Pancreas (tissue), 10 donors: ENCODE measurements around the gene CCSER1. TPM values are rescaled to one million over a fixed set of nuclear protein-coding genes. Genes with fewer than 3 reads are reported as not detected.
"Not testable (repeated sequence)": the region's sequence is repeated elsewhere in the genome, so short reads cannot be mapped to it uniquely, and the experiment has no call there.

Experiments
- ATAC-seq, 4 donors: fragments of 200-7000 bp; cut with Tn5 transposase; one replicate each; pipeline versions ENCODE4 v1.8.0 to v1.9.1; 2020; ENCODE audit warnings: mild to moderate bottlenecking in 4 of 4, moderate library complexity in 4 of 4
- DNase-seq, 6 donors: peaks; one replicate each; pipeline ENCODE4 v3.0.0-alpha.2; 2020
- FAIRE-seq: peaks from 2 replicates; lab custom pipeline; 2012; peaks lifted over from hg19 to GRCh38; lab: Jason Lieb, UNC
- H3K27ac ChIP-seq, 4 donors: fragments of 200-600 bp; sonication (generic); 1 replicate in 3 of 4; 2 replicates in 1 of 4; pipeline versions ENCODE4 v1.5.0 to v1.8.0; 2020
- H3K27me3 ChIP-seq, 4 donors: fragments of 200-600 bp; one replicate each; pipeline ENCODE4 v1.8.0; 2021
- H3K36me3 ChIP-seq, 3 donors: fragments of 200-600 bp; sonication (generic) in 1 of 3; one replicate each; pipeline versions ENCODE4 v1.5.0 to v1.8.0; 2020 to 2021
- H3K4me1 ChIP-seq, 3 donors: fragments of 200-600 bp; one replicate each; pipeline ENCODE4 v1.8.0; 2021
- H3K4me3 ChIP-seq, 4 donors: fragments of 200-600 bp; sonication (generic) in 2 of 4; one replicate each; pipeline versions ENCODE4 v1.5.0 to v1.8.0; 2020 to 2021
- H3K9me3 ChIP-seq, 4 donors: fragments of 200-600 bp; one replicate each; pipeline ENCODE4 v1.8.0; 2021
- WGBS, 2 donors: extraction: QIAGEN DNeasy Blood & Tissue Kit; methylation state at CpG; one replicate each; pipeline ENCODE4 v1.1.7; 2013; 5-methylcytosine and 5-hydroxymethylcytosine counted together
- intact Hi-C, 3 donors: fragments of 100-400 bp; cut with DNase I; formaldehyde crosslinking; loops; one replicate each; pipeline versions ENCODE4 v1.11.1 to v1.14.2; 2022
- polyA plus RNA-seq, 2 donors: library from polyadenylated mRNA; stranded (reverse); fragments of 200-250 nt; gene quantifications; one replicate each; pipeline ENCODE4 v1.2.3, GENCODE V29; 2013
- total RNA-seq, 6 donors: library from RNA; stranded (reverse); fragmentation: NEBNext Ultra II Directional in 4 of 6; extraction: Animal tissue kit (Norgen Biotek cat#: 25700) in 4 of 6; gene quantifications; one replicate each; pipeline versions ENCODE4 v1.2.1 to v1.2.4, GENCODE V29; 2021 to 2023
- TF ChIP-seq, protein P1 (sequence below), 4 donors: fragments of 200-600 bp; sonication (generic) in 3 of 4; IDR thresholded peaks; one replicate each; pipeline versions ENCODE4 v1.5.0 to v1.8.0; 2021; ENCODE audit warnings: antibody characterized with exemption in 4 of 4
- donor health status: healthy with polysubstance abuse.
- donor health status: DM: no; HTN: no; CAD: no; lungs with moderate emphysema.
- donor health status: DM: no; HTN: no; CAD: no.
- donor health status: control.
- donor health status: control.
- donor health status: Bipolar disorder and iron deficiency.
- donor health status: DM: yes; HTN: yes; CAD: no.
- donor health status: DM: no; HTN: no; CAD: no.
- donor health status: DM: no; HTN: no; CAD: no.
- donor health status: DM: yes; HTN: yes; CAD: no.

CCSER1 gene
- total and polyA plus RNA-seq, 8 donors, result 0.99 to 12.7 (median 5.1) TPM

DNA sequence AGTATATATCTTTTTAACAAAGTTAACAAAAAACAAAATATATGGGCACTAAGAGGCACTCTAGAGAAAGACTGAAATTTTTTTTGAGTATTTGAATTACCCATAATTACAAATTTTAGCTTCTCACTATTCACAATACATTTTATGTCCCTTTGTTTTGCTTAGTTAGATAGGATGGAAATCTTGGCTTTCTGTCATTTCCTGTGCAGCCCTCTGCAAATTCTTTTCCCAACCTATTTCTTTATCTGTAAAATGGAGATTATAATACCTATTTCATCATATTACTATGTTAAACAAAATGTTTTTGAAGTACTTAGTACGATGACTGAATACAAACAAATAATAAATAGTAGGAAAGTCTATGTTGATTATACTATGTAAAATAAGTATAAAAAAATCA is 710.0 kb downstream of the CCSER1 start:
- intact Hi-C loops, result no loop called here
- no peak for DNase-seq
- Histone ChIP-seq H3K4me1 (peaks cover 0 to 2% (median 0%) of the 10 kb centered on the region in 3 donors), H3K36me3 (no peaks in the 10 kb centered on the region), H3K9me3 (no peaks in the 10 kb centered on the region), H3K27ac (no peak overlapping the region), H3K27me3 (no peaks in the 10 kb centered on the region), H3K4me3 (no peak overlapping the region)
- TF ChIP-seq, protein P1, sequence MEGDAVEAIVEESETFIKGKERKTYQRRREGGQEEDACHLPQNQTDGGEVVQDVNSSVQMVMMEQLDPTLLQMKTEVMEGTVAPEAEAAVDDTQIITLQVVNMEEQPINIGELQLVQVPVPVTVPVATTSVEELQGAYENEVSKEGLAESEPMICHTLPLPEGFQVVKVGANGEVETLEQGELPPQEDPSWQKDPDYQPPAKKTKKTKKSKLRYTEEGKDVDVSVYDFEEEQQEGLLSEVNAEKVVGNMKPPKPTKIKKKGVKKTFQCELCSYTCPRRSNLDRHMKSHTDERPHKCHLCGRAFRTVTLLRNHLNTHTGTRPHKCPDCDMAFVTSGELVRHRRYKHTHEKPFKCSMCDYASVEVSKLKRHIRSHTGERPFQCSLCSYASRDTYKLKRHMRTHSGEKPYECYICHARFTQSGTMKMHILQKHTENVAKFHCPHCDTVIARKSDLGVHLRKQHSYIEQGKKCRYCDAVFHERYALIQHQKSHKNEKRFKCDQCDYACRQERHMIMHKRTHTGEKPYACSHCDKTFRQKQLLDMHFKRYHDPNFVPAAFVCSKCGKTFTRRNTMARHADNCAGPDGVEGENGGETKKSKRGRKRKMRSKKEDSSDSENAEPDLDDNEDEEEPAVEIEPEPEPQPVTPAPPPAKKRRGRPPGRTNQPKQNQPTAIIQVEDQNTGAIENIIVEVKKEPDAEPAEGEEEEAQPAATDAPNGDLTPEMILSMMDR (IDR thresholded peaks at IDR 0.05), result no peak
- ATAC-seq, result no peak
- 47 to 54% methylated on average over 1 of the region's 1 CpG for WGBS, 2 donors
- FAIRE-seq, result no peak

DNA sequence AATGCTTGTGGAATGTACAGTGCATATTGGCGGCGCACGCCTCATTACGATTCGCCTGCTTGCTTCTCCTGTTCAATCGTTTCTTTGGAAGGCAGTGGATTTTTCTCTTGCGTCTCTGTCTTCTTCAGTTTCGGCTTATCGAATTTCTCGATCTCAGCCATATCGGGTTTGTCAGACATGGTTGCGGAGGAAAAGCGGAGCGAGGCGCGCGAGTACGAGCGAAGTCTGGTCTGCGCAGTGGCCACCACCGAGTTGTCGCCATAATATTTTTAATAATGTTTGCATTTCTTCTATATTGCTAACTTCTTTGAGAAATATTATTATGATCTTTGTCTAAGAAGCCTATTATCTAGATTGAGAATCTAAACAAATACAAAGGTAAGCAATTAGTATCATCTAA is 711.7 kb downstream of the CCSER1 start:
- FAIRE-seq, H3K27ac ChIP-seq, ATAC-seq, DNase-seq, H3K27me3 ChIP-seq, H3K4me3 ChIP-seq, H3K9me3 ChIP-seq, H3K36me3 ChIP-seq, intact Hi-C loops, H3K4me1 ChIP-seq: not testable (repeated sequence)
- 98 to 99% methylated on average over 17 to 18 of the region's 22 CpGs for WGBS, 2 donors

DNA sequence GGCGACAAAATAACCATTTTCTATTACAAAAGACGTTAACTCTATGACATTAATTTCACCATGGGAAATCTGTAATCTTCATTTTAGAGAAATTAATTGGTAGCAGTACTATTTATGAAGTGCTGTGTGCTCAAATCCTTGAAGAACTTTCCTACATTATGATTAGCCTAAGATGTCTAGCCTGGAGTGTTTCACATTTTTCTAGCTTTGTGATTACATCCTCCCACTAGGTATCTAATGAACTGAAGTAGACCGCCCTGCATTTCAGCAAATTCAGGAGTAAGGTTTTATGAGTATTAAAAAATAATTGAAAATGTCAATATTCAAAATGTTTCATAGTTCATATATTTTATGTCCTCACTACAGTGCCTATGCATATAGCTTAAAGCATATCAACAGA is 713.1 kb downstream of the CCSER1 start:
- intact Hi-C loops, result no loop called here
- no peak for ATAC-seq
- no peak overlapping the region for H3K4me3 ChIP-seq
- H3K4me1 ChIP-seq, result peaks cover 4 to 8% (median 6%) of the 10 kb centered on the region in 3 donors
- no peaks in the 10 kb centered on the region for H3K36me3 ChIP-seq
- no peak for DNase-seq
- H3K27me3 ChIP-seq, result no peaks in the 10 kb centered on the region
- TF ChIP-seq, protein P1 (IDR thresholded peaks at IDR 0.05), result no peak
- 77 to 80% methylated on average over 3 of the region's 3 CpGs for WGBS, 2 donors
- no peak for FAIRE-seq
- H3K9me3 ChIP-seq, result no peaks in the 10 kb centered on the region
- no peak overlapping the region for H3K27ac ChIP-seq

DNA sequence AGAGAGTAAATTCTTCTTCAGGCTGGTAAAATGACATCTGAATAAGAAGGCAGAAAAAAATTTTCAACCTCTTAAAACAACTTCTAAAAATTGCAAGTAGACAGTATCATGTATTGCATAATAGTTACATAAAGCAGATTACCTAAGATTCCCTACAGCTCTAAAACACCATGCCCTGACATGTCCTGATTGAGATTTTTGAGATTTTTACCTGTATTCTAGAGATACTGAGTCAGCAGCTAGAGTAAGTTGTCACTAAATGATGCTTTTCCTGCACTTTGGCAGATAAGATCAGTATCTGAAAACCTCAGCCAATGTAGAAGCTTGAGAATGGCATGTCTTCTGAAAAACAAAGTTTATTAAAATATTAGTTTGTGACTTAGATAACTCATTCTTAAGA is 713.6 kb downstream of the CCSER1 start:
- Histone ChIP-seq H3K36me3 (no peaks in the 10 kb centered on the region), H3K4me3 (no peak overlapping the region), H3K27me3 (no peaks in the 10 kb centered on the region), H3K27ac (no peak overlapping the region), H3K9me3 (no peaks in the 10 kb centered on the region), H3K4me1 (peaks cover 4 to 13% (median 6%) of the 10 kb centered on the region in 3 donors)
- no peak for DNase-seq
- ATAC-seq, result no peak
- FAIRE-seq, result no peak
- intact Hi-C loops, result no loop called here
- TF ChIP-seq, protein P1 (IDR thresholded peaks at IDR 0.05), result no peak

DNA sequence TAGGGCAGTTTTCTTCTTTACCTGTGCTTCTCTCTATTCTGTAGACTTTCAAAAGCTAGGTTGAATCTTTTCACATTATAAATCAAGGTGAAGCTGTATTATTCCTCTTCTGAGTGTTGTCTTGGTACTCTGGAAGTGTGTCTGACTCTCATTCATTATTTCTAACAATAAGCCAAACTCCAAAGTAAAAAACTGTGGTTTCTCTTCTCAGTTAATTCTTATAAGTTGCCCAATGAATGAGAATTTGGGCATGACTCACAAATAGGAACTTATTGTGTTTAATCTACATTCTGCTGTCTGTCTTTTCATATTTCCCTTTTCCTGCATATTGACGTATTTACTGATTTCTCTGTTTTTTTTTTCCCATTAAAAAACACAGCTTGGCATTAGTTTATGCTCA is 714.5 kb downstream of the CCSER1 start:
- no peaks in the 10 kb centered on the region for H3K9me3 ChIP-seq
- H3K27me3 ChIP-seq, result no peaks in the 10 kb centered on the region
- FAIRE-seq (no peak), DNase-seq (no peak), ATAC-seq (no peak)
- WGBS, 2 donors, result 47 to 87% methylated on average over 1 of the region's 1 CpG
- no peak overlapping the region for H3K4me3 ChIP-seq
- no peak overlapping the region for H3K27ac ChIP-seq
- peaks cover 4 to 14% (median 6%) of the 10 kb centered on the region in 3 donors for H3K4me1 ChIP-seq
- intact Hi-C loops, result no loop called here
- no peaks in the 10 kb centered on the region for H3K36me3 ChIP-seq
- TF ChIP-seq, protein P1 (IDR thresholded peaks at IDR 0.05), result no peak
